ENCODE results near the gene IL17RC.
A peak's percentile ranks its signal among the peaks of the same experiment; 100 is the strongest.

DNA sequence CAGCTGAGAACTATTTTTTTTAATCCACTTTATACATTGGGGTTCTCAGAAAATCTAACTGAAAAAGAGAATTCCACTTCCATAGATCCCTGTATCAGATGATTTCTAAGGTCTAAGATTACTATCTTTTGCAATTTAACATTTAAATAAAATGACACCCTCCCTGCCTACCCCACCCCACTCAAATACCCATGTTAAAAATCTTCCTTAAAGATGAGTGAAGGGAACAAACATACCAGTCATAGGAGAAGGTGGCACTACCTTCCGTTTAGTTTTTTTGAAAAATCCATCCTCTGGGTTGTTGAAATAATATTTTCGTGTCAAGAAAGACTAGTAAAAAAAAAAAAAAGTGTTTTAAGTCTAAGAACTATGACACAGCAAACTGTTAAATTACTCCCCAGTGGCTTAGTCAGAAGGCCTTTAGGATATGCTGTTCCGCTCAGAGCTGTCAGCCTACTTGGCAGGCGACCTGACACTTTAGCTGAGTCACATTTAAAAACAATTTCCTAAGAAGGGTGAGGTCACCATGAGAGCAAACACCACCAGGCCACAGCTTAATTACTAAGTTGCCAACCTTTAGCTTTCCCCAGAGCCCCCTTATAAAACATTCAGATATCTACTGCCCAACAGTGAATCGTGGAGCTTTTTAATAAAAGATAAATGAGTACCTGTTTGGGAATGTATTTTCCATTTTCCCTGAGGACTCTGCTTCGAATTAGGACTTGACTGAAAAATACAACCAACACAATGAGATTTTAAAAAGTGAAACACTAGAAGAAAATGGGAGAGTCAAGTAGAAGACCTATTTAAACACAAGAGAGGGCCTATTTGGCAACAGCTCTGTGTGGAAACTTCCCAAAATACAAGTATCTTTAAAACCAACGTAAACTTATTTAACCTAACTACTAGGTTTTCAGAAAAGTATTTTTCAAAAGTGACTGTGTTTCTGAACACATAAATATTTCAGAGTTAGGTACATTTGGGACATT, 60.1 kb downstream of the IL17RC start:
- TF ChIP-seq EZH2phosphoT487 (IDR thresholded peaks at IDR 0.05; ENCODE audit: borderline replicate concordance) (no peak), CTCF (IDR thresholded peaks at IDR 0.05 in 2 of 3, conservative IDR thresholded peaks at IDR 0.05 in 1 of 3; ENCODE audit: borderline replicate concordance in 1 of 3, insufficient read depth in 1 of 3, low read depth in 2 of 3, low read length in 2 of 3) (no peak), EZH2 (IDR thresholded peaks at IDR 0.05) (no peak), POLR2A (IDR thresholded peaks at IDR 0.05; ENCODE audit: borderline replicate concordance, extremely low read depth, insufficient read depth, insufficient read length) (no peak), RAD21 (IDR thresholded peaks at IDR 0.05; ENCODE audit: low read depth) (0 out of 2 replicates have a peak, but pooled peaks have one; percentile 6), EGR1 (IDR thresholded peaks at IDR 0.05; ENCODE audit: low read depth) (no peak), ZNF274 (IDR thresholded peaks at IDR 0.05; ENCODE audit: low read depth, low read length) (no peak), SP1 (IDR thresholded peaks at IDR 0.05; ENCODE audit: low read depth) (peak; percentile 63), SIN3A (IDR thresholded peaks at IDR 0.05; ENCODE audit: low read depth) (peak; percentile 98), ELF1 (IDR thresholded peaks at IDR 0.05; ENCODE audit: borderline replicate concordance, low read depth) (no peak), YY1 (IDR thresholded peaks at IDR 0.05; ENCODE audit: extremely low read depth, insufficient replicate concordance, low read depth, low read length) (no peak), POLR2AphosphoS5 (IDR thresholded peaks at IDR 0.05; ENCODE audit: low read depth, low read length) (peak; percentile 40; the same call in 1 of the 2 replicates)
- TF ChIP-seq, protein P1, sequence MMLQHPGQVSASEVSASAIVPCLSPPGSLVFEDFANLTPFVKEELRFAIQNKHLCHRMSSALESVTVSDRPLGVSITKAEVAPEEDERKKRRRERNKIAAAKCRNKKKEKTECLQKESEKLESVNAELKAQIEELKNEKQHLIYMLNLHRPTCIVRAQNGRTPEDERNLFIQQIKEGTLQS (IDR thresholded peaks at IDR 0.05), result no peak
